Suppressor macrophage treated with lipopolysaccharide for 4 hours (primary cell): Measurements from ENCODE around the gene RNASE1.

Experiments used
- DNase-seq: peaks from one replicate; pipeline ENCODE4 v3.0.0-alpha.2; 2020

The RNASE1 gene

DNA sequence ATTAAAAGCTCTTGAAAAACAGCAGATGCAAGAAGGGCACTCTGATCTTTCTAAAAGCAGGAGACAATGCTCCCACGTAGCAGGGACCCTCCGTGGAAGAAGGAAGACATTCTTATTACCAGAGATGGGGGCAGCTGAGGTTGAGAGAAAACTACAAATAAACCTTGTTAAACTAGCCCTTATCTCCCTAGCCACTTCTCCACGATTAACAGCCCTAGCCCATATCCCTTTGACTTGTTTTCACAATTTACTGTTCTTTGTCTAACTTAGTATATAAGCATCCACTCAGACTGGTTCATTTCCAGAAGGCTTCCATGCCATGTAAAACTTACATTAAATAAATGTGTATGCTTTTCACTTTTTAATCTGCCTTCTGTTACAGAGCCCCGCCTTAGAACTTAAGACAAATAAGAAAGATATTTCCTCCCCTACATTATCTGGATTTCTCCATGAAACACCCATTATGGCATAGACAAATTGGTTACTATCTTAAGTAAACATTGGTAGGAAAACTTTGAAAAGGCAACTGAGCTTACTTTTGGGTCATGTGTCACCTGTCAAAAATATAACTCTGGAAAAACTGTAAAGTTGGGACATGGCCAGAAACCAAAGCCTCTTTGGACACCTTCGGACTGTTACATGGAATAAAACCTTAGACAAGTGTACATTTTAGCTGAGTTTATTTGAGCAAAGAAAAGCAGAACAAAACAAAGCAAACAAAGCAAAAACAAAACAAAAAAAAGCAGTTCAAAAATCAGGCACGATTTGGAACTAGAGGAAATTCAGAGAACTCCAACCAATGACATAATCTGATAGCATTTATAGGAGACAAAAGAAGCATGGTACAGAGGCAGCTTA lies 4.9 kb upstream of the RNASE1 start:
- no peak for DNase-seq

DNA sequence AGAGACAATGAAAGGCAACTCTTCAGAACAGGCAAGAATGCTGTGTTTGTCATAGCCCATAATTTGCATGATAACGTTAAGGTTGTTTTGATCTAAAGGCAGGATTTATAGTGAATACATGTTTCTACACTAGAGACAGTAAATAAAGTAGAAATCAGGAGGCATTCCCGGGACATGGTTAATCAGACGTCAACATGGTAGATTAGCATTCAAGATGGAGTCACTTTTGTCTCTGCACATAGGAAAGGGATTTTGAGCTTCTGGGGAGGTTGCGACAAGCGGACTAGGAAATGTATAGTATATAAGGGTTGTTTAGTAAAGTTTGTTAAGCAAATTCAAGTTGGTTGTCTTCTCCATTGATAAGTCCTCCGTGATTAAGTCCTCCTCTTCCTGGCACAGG lies 2.8 kb upstream of the RNASE1 start:
- DNase-seq, result no peak

DNA sequence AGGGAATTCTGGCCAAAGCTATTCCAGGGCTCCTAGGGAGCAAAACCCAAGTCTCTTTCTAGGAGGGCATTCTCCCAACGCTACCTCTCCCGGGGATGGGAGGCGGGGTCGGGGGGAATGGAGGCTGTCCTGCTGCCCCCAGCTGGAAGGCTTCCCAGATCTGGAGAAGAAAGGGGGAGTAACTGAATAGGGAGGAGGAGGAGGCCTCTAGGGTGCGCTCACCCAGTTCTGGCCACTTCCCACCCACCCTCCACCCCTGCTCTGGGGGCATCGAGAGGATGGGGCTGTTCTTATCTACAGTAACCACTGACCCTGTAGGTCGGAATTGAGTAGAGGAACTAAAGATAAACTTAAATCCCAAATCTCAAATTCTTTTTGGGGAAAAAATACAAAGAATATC lies 579 bp upstream of the RNASE1 start:
- no peak for DNase-seq

DNA sequence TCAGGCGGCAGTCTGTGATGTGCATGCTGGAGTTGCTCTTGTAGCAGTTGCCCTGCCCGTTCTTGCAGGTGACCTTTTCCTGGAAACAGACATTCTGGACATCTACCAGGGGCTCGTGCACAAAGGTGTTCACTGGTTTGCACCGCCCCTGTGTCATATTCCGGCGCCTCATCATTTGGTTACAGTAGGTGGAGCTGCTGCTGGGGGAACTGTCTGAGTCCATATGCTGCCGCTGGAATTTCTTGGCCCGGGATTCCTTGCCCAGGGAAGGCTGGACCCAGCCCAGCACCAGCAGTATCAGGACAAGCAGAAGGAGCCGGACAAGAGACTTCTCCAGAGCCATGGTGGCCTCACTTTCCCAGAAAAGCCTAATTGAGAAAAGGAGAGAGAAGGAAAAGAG lies 918 bp downstream of the RNASE1 start:
- no peak for DNase-seq

DNA sequence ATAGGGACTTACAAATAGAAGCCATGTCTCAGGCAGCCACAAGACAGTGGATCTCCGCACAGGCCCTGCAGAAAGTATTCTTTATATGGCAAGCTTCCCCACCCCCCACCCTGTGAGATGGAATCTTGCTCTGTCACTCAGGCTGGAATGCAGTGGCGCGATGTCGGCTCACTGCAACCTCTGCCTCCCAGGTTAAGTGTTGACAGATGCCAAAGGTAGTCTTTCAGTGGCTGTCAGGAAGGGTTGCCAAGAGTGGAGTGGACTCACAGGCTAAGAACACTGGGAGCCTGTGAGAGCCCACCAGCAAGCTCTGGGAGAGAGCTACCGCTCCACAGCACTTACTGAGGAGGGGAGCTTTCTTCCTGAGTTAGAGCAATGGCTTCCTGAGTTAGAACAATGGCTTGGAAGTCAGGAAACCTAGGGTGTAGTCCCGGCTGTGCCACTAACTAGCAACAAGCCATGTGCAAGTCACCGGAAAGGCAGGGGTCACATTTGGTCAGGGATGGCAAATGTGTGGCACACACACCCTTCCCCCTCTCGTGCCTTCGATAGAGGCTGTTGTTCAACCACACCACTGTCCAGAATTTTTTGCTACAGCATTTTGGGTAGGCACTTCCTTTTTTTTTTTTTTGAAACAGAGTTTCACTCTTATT lies 2.6 kb downstream of the RNASE1 start:
- DNase-seq, result peak; percentile 75

DNA sequence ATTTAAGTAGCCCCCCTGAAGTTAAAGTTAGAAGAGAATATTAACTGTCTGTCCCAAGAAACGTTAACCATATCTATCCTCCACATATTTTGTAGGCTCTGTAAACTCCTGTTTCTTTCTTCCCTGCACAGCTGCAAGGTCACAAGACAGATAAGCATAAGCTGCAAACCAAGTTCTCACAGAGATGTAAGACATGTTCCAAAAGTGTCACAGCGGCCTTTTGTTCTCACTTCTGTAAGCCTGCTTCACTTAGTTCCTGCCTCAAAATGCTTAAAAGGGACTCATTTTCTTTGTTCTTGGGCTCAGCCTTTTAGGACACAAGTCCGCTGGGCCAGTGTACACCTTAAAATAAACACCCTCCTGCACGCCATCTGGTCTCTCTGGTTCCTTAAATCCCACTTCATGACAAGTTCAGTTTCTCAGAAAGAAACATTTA lies 3.2 kb downstream of the RNASE1 start:
- DNase-seq, result no peak

DNA sequence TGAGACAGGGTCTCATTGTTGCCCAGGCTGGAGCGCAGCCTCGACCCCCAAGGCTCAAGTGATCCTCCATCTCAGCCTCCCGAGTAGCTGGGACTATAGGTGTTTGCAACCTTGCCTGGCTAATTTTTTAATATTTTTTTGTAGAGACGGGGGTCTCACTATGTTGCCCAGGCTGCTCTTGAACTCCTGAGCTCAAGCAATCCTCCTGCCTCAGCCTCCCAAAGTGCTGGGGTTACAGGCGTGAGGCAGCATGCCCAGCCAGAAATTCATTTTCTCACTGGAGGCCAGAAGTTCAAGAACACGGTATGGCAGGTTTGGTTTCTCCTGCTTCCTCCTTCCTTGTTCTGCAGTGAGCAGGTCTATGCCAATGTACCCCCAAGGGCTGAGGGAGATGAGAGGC lies 3.7 kb downstream of the RNASE1 start:
- no peak for DNase-seq

DNA sequence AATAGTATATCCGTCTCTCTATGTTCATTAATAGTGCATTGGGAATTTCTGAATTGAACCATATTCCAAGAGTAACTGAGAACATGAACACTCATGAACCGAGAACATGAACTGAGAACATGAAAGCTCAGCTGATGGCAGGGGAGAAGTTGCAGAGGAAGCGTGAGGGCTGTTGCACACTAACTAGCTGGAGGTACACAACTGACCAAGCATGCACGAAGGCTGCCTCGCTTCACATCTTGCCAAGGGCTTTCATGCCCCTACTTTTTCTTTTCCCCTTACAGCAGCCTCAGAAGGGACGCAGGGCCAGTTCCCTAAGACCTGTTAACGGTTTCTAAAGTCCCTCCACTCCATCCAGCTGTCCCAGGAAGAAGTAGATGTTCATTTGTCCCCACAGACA lies 4.3 kb downstream of the RNASE1 start:
- DNase-seq, result peak; percentile 48

DNA sequence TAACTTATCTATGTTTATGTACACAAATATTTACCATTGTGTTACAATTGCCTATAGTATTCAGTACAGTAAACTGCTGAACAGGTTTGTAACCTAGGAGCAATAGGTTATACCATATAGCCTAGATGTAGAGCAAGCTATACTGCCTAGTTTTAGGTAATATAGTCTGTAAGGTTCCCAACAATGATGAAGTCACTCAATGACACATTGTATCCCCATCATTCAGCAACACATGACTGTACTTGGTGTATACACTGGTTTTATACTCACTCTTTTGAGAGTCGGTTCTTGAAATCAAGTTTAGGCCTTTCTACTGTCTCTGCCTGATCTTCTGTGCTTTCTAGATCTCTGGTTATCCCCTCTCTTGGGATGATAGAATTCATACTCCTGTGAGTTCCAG lies 5.5 kb downstream of the RNASE1 start:
- DNase-seq, result peak; percentile 70

DNA sequence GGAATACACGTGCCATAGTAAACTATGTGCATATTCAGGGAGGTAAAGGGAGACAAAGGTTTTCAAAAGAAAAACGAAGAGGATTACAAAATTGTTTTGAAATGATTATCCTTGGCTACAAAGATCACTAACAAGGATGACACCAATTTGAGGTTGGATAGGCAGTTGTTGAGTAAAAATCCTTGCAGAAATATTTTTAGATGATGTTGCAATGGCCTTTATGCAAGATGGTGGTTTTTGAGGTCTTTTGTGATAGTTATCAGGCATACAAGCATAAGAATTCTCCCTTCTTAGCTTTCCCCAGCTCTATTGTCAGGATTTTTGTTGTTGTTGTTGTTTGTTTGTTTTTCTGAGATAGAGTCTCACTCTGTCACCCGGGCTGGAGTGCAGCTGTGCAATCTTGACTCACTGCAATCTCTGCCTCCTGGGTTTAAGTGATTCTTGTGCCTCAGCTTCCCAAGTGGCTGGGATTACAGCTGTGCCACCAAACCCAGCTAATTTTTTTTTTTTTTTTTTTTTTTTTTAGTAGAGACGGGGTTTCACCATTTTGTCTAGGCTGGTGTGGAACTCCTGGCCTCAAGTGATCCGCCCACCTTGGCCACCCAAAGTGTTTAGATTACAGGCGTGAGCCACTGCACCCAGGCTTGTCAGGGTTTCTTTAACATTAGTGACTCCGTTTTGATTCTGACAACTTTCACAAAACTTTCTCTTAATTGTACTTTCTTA lies 7.8 kb downstream of the RNASE1 start:
- peak; percentile 87 for DNase-seq

DNA sequence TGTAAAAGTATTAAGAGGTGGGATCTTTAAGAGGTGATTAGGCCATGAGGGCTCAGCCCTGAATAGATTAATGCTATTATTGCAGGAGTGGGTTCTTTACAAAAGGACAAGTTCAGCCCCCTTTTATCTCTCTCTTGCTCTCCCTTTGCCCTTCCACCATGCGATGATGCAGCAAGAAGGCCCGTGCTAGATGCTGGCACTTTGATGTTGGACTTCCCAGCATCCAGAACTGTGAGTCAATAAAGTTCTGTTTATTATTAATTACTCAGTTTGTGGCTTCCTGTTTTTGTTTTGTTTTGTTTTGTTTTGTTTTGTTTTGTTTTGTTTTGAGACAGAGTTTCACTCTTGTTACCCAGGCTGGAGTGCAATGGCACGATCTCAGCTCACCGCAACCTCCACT lies 10.1 kb downstream of the RNASE1 start:
- peak; percentile 69 for DNase-seq

DNA sequence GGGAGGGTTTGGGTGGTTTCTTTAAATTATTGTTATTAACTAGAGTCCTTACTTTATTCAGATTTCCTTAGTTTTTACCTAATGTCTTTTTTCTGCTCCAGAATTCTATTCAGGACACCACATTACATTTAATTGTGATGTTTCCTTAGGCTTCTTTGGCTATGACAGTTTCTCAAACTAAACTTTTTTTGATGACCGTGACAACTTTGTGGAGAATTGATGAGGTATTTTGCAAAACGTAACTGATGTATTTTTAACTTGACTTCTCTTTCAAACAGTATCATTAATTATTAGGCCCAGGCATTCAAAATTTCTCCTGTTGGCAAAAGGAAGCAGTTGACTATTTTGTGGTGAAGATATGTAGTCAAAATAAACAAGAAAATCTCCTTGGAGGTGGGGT lies 11.0 kb downstream of the RNASE1 start:
- no peak for DNase-seq

DNA sequence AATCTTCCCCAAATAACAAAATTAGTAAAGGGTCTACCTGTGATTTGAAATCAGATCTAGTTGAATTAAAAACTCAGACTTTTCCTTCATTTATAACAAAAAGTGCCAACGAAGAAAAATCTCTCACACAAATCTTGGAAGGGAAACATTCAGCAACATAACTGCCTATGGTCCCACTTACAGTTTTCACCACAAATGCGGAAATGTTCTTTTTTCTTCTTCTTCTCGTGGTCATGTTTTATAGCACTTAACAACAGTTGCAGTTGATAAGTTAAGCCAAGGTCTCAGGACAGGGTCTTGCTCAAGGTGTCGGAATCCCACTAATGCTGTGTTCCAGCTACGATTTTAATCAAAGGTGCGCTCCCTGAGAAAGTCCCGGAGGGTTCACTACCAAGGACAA lies 11.5 kb downstream of the RNASE1 start:
- peak; percentile 53 for DNase-seq

DNA sequence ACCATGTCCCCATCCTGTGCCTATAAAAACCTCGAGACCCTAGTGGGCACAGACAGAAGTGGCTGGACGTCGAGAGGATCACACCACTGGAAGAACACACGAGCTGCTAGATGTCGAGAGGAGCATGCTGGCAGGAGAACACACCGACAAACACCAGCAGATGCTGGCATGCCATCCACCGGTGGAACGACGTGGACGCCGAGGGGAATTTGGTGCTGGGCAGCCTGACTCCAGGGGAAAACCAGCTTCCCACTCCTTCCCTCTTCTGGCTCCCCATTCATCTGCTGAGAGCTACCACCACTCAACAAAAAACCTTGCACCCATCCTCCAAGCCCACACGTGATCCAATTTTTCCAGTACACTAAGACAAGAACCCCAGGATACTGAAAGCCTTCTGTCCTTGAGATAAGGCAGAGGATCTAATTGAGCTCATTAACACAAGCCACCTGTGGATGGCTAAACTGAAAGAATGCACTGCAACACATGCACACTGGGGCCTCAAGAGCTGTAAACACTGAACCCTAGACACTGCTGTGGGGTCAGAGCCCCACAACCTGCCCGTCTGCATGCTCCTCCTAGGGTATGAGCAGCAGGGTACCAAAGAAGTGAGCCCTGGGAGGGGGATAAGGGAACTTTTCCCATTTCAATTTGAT lies 12.1 kb downstream of the RNASE1 start:
- no peak for DNase-seq

DNA sequence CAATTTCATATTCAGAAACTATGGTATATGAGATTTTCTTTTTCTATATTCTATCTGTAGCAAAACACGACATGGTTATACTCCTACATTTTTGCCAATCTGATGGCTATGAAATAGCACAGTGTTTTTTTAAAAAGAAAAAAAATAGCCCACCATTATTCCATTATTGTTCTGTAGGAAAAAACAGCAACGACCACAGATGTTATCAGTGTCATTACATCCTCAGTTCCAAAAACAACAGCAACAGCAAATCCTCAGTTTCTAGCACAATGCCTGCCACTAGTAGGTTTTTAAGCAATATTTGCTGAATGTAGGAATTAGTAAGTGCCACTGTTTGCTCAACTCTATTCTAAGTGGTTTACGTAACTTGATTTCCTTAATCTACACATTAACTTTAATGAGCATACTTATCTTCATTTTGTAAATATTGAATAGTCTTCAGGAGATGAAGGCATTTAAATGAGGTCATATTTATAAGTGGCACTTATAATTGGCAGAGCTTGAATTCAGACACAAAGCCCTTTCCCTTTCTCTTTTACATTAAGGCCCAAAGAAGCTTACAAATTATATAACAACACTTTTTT lies 13.3 kb downstream of the RNASE1 start:
- DNase-seq, result no peak

DNA sequence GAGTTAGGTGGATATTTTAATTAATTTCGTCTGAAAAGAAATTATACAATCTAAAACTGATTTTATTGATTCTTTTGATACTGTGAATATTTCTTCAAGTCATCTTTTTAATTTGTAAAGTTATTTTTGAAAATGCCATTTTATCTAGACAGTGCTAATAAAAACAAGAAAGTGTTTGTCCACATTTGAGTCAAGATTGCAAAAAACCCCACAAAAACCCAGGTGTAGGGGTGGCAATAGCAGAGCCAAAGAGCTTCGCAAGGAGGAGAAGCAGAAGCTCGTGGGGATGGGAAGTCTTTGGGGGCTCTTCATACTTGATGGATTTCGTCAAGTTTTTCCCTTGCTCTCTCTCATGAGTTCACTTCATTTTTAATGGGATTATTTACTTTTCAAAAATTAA lies 15.6 kb downstream of the RNASE1 start:
- no peak for DNase-seq

DNA sequence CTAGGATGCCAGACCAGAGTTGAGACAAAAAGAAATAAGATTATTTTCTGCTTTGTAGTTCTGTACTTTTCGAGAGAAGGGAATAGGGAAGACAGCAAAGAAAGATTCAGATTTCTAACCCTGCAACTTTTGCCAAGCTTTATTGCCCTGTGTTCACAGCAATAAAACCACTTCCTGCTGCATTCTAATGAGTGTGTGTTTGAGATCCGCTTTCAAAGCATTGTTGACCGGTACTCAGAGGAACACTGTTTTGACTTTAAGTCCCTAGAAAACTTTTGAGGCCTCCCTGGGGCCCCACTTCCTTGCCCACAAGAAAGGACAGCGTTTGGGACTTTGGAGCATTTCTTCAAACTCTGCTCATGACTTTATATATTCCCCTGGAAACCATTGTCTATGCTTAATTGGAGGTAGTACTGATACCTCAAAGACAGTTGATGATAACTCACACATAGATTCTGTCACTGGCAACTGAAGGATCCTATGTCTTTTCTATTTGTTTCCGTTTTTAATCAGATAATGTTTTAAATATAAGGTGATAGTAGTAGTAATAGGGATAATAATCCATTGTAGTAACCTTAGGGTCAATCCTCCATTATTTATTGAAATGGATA lies 20.3 kb downstream of the RNASE1 start:
- peak; percentile 46 for DNase-seq

DNA sequence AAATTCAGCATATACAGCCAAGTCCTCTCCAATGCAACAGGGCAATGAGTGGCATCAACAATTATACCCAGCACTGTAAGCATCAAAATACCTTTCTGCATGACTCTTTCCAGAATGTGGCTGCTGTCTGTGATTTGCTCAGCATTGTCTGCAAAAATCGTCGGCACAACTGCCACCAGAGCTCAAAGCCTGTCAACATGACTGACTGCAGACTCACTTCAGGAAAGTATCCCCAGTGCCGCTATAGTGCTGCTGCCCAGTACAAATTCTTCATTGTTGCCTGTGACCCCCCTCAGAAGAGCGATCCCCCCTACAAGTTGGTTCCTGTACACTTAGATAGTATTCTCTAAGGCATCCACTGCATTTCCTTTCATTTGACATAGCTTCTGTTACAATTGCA lies 20.8 kb downstream of the RNASE1 start:
- DNase-seq, result no peak

DNA sequence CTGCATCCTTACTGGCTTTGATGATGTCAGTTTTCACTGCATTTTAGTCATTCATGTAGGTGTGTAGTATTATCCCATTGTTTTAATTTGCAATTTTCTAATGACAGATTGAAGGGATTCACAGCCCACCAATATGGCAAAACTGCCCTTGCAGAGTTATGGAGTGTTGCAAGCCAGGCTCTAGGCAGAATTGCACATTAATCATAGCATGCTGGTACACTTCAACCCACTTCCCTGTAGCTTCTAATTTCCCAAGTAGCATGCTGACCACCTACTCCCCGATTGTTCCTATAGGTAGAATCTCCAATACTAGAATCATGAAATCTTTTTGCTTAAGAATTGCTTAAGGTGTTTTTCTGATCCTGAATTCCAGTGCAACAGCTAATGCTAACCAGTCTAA lies 26.7 kb downstream of the RNASE1 start:
- peak; percentile 40 for DNase-seq

DNA sequence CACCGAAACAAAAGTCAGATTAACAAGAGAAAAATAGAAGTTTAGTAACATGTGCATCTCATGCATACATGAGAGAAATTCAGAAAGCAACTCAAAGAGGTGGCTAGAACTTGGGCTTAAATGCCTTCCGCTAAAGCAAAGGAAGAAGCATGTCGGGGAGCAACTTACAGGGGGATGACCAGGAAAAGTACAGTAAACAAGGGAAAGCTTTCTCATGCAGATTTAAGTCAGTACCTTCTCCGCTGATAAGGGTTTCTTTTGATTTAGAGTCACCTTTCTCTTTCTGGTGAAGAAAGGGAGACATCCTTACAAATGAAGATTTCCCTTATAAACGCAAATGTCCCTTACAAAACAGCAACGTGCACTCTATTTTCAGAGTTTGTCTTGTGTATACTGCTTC lies 27.6 kb downstream of the RNASE1 start:
- DNase-seq, result no peak

DNA sequence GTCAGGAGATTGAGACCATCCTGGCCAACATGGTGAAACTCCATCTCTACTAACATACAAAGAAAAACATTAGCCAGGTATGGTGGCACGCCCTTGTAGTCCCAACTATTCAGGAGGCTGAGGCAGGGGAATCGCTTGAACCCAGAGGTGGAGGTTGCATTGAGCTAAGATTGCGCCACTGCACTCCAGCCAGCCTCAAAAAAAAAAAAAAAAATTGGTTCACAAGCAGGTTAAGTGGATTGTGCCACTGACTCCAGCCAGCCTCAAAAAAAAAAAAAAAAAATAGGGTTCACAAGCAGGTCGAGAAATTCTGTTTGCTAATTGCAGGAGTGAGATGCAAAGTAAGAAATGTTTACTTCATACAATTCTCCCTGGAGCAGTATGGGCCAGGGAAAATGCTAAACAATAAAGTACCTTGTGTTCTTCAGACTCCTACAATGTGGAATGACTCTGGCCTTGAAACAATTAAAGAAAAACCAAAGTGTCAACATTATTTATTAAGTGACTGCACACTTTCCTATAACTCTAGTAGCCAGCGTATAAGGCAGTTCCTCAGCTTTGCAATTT lies 28.3 kb downstream of the RNASE1 start:
- DNase-seq, result no peak

DNA sequence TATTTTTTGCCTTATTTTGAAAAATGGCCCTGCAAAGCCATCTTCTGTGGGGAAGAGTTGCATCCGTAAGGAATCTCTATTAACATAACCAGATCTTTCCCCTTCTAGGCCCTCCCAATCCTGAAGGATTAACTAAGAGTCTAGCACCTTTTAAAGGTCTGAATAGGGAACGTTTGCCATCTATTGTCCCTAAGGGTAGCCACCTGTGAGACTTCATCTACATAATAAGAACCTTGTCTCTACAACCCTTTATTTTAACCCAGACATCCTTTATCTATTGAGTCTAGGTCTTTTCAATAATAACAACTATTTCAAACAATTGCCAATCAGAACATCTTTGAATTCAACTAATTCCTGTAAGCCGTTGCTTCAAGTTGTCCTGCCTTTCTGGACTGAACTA lies 30.0 kb downstream of the RNASE1 start:
- DNase-seq, result no peak
